ENCODE data around the gene HECTD4. TPM values are rescaled to one million over a fixed set of nuclear protein-coding genes. Genes with fewer than 3 reads are reported as not detected.

Gene HECTD4
- total RNA-seq, 2 experiments from 2014 or later: 43.2 to 44.7 TPM

DNA sequence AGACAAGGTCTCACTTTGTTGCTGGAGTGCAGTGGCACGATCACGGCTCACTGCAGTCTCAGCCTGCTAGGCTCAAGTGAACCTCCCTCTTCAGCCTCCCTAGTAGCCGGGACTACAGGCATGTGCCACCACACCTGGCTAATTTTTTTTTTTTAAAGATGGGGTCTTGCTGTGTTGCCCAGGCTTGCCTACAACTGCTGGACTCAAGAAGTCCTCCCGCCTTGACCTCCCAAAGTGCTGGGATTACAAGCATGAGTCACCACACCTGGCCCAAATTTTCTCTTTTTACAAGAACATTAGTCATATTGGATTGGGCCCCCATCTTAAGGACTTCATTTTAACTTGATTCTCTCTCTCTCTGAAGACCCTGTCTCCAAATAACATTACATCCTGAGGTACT lies 7.0 kb upstream of the HECTD4 start:
- ChIA-PET POLR2A (no interaction called here), CTCF (interaction anchor here (6.0 kb wide), 1 partner anchor 191 kb away, joined by 37 read pairs; no protein-coding TSS in a partner anchor)
- H3K36me3 Mint-ChIP-seq (ENCODE audit: low read depth): no peaks in the 10 kb centered on the region
- no peak for DNase-seq
- H3K9me3 Mint-ChIP-seq: no peaks in the 10 kb centered on the region
- H3K27ac Mint-ChIP-seq: peak overlapping the region; percentile 19
- H3K4me3 Mint-ChIP-seq: no peak overlapping the region
- peaks cover 12% of the 10 kb centered on the region for H3K27me3 Mint-ChIP-seq
- H3K4me1 Mint-ChIP-seq: peaks cover 12% of the 10 kb centered on the region

DNA sequence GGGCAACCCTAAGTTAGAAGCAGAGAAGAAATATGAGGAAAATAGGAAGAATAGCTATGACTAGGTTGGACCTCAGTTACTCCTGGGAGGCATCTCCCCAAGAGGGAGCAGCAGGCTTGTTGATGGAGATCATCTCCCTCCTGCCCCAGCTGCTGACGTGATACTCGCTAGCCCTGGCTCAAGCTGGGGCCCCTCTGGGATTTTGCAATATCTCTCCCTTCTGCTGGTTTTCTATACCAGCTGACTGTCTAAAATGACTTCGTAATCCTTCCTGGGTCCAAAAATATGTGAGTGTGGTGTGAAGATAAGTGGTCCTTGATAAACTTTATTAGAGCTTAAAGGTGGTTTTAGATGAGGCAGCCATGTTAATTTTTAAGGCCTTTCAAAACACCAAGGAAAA lies 4.5 kb upstream of the HECTD4 start:
- Mint-ChIP-seq H3K36me3 (ENCODE audit: low read depth) (no peaks in the 10 kb centered on the region), H3K4me1 (peaks cover 18% of the 10 kb centered on the region), H3K27ac (no peak overlapping the region), H3K9me3 (no peaks in the 10 kb centered on the region), H3K4me3 (no peak overlapping the region), H3K27me3 (peaks cover 12% of the 10 kb centered on the region)
- ChIA-PET CTCF (interaction anchor here (0.5 to 6.0 kb wide), 16 partner anchors 8 to 443 kb away, joined by 3 to 37 read pairs (median 3); no protein-coding TSS in a partner anchor), POLR2A (interaction anchor here (0.5 kb wide), 1 partner anchor 83 kb away, joined by 5 read pairs; no protein-coding TSS in a partner anchor)
- no peak for DNase-seq

- no peaks in the 10 kb centered on the region for H3K9me3 Mint-ChIP-seq
- no peak for DNase-seq
- peak overlapping the region; percentile 93 for H3K27ac Mint-ChIP-seq
- H3K4me3 Mint-ChIP-seq: peak overlapping the region; percentile 92
- POLR2A ChIA-PET: no interaction called here
- H3K36me3 Mint-ChIP-seq (ENCODE audit: low read depth): peaks cover 4% of the 10 kb centered on the region
- peaks cover 36% of the 10 kb centered on the region for H3K4me1 Mint-ChIP-seq
- CTCF ChIA-PET: no interaction called here
- H3K27me3 Mint-ChIP-seq: no peaks in the 10 kb centered on the region
Observed at GRCh38 chr12:112382866-112383265, 635 bp upstream of the HECTD4 start.

GRCh38 chr12:112381406-112381882 lies 787 bp downstream of the HECTD4 start:
- ChIA-PET CTCF (interaction anchor here (0.9 kb wide), 1 partner anchor 518 kb away, joined by 3 read pairs; no protein-coding TSS in a partner anchor), POLR2A (no interaction called here)
- peaks cover 4% of the 10 kb centered on the region for H3K36me3 Mint-ChIP-seq (ENCODE audit: low read depth)
- peak overlapping the region; percentile 90 for H3K27ac Mint-ChIP-seq
- no peaks in the 10 kb centered on the region for H3K27me3 Mint-ChIP-seq
- no peaks in the 10 kb centered on the region for H3K9me3 Mint-ChIP-seq
- H3K4me1 Mint-ChIP-seq: peaks cover 26% of the 10 kb centered on the region
- DNase-seq: peak; percentile 32
- peak overlapping the region; percentile 93 for H3K4me3 Mint-ChIP-seq

DNA sequence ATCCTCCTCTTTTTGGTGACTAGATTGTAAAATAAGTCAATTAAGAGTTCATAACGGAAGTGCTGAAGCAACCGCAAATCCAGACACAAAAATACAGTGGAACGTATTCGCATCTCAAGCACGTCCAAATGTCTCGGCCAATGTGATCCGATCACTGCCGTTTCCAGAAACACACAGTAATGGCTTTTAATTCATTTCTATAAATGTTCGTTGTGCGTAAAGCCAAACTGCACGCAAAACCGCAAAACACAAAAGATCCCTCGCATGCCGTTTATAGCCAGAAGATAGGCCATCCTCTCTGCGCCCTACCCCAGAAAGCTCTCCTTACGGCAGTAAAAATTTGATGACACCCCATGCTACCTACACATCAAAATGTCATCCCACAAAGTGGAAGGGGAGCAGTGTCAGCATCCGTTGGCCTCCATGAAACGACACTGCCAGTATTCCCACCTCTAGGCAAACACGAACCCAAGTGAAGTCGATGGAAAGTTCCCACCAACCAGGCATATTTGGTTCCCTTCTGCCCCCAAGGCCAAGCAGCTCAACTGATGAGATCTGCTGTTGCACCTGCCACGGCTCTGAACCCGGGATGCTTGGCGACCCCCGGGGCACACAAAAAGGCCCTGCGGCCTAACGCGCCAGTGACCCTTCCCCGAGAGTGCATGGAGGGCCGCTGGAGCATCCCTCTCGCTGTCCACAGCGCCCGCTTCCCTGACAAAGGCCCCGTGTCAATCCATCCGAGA lies 1.4 kb downstream of the HECTD4 start:
- Mint-ChIP-seq H3K9me3 (no peaks in the 10 kb centered on the region), H3K36me3 (ENCODE audit: low read depth) (peaks cover 4% of the 10 kb centered on the region)
- CTCF ChIA-PET: interaction anchor here (0.9 kb wide), 1 partner anchor 518 kb away, joined by 3 read pairs; no protein-coding TSS in a partner anchor

DNA sequence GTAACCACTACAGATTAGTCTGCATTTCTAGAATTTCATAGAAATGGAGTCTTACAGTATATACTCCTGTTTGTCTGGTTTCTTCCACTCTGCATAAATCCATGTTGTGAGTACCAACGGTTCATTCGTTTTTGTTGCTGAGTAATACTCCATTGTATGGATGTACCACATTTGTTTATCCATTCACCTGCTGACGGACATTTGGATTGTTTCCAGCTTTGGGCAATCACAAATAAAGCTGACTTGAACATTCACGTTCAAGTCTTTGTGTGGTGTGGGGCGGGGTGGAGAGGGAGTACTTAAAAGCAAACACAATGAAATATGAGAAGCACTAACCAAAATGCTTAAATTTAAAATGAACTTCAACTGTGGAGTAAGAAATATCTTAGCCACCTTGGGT lies 7.1 kb downstream of the HECTD4 start:
- H3K9me3 Mint-ChIP-seq: no peaks in the 10 kb centered on the region
- no peaks in the 10 kb centered on the region for H3K36me3 Mint-ChIP-seq (ENCODE audit: low read depth)
- H3K27me3 Mint-ChIP-seq: no peaks in the 10 kb centered on the region
- no peak for DNase-seq
- no peak overlapping the region for H3K4me3 Mint-ChIP-seq
- peaks cover 10% of the 10 kb centered on the region for H3K4me1 Mint-ChIP-seq
- no peak overlapping the region for H3K27ac Mint-ChIP-seq
- CTCF ChIA-PET: interaction anchor here (2.1 kb wide), 1 partner anchor 12 kb away, joined by 7 read pairs; no protein-coding TSS in a partner anchor
- POLR2A ChIA-PET: no interaction called here

More for the DNA sequence above, 1.4 kb downstream of the HECTD4 start:
- H3K27me3 Mint-ChIP-seq: no peaks in the 10 kb centered on the region
- peak overlapping the region; percentile 93 for H3K4me3 Mint-ChIP-seq
- H3K27ac Mint-ChIP-seq: peak overlapping the region; percentile 90
- no peak for DNase-seq
- peaks cover 24% of the 10 kb centered on the region for H3K4me1 Mint-ChIP-seq
- POLR2A ChIA-PET: no interaction called here

DNA sequence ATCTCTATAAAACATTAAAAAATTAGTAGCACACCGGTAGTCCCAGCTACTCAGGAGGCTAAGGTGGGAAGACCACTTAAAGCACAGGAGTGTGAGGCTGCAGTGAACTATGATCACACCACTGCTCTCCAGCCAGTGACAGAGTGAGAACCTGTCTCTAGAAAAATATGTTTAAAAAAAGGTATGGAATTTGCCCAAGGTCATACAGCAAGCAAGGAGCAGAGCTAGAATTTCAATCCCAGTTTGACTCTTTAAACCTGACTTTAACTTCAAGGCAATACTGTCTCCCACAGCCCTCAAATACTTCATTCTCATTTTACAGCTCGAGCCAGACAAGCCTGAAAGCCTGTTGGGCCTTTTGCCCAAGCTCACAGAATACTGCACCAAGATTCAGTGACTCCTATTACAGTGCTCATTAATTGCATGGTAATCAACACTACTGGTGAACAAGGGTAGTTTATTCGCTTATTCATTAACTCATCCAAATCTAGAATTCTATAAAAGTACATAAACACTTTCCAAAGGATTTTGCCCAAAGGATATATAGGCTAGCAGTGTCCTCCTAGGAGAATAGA lies 8.0 kb downstream of the HECTD4 start:
- Mint-ChIP-seq H3K36me3 (ENCODE audit: low read depth) (no peaks in the 10 kb centered on the region), H3K27me3 (no peaks in the 10 kb centered on the region), H3K9me3 (no peaks in the 10 kb centered on the region), H3K27ac (no peak overlapping the region), H3K4me1 (peaks cover 6% of the 10 kb centered on the region), H3K4me3 (no peak overlapping the region)
- POLR2A ChIA-PET: no interaction called here
- DNase-seq: no peak
- CTCF ChIA-PET: interaction anchor here (2.1 kb wide), 1 partner anchor 13 kb away, joined by 7 read pairs; no protein-coding TSS in a partner anchor

DNA sequence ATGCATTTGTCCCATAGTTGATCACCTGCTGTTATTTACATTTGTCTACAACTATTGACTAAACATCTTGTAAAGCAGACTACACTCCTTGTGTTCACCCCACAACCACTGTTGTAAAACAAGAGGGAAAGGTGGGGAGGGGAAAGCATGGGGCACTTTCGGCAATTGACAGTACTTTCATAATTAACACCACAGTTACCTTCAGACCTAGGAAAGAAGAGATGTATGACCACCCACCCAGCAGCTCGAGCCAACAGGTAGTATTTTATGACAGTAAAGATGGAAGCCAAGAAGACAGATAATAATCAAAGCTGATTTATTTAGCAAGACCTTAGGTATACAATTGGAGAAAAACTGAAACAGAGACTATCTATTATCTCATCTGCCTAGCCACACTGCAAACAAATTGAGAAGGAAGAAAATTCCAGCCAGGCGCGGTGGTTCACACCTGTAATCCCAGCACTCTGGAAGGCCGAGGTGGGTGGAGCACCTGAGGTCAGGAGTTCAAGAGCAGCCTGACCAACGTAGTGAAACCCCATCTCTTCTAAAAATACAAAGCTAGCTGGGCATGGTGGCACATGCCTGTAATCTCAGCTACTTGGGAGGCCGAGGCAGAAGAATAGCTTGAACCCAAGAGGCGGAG lies 11.2 kb downstream of the HECTD4 start:
- no peaks in the 10 kb centered on the region for H3K36me3 Mint-ChIP-seq (ENCODE audit: low read depth)
- H3K4me1 Mint-ChIP-seq: peaks cover 5% of the 10 kb centered on the region
- ChIA-PET POLR2A (no interaction called here), CTCF (no interaction called here)
- H3K27me3 Mint-ChIP-seq: no peaks in the 10 kb centered on the region
- DNase-seq: no peak
- H3K9me3 Mint-ChIP-seq: no peaks in the 10 kb centered on the region
- no peak overlapping the region for H3K27ac Mint-ChIP-seq
- no peak overlapping the region for H3K4me3 Mint-ChIP-seq

- Mint-ChIP-seq H3K27ac (no peak overlapping the region), H3K36me3 (ENCODE audit: low read depth) (no peaks in the 10 kb centered on the region), H3K9me3 (no peaks in the 10 kb centered on the region), H3K4me1 (peaks cover 7% of the 10 kb centered on the region), H3K4me3 (no peak overlapping the region), H3K27me3 (no peaks in the 10 kb centered on the region)
- no peak for DNase-seq
- POLR2A ChIA-PET: no interaction called here
- CTCF ChIA-PET: interaction anchor here (0.6 kb wide), 1 partner anchor 9 kb away, joined by 3 read pairs; no protein-coding TSS in a partner anchor
Observed at GRCh38 chr12:112370199-112370598, 12.0 kb downstream of the HECTD4 start.

DNA sequence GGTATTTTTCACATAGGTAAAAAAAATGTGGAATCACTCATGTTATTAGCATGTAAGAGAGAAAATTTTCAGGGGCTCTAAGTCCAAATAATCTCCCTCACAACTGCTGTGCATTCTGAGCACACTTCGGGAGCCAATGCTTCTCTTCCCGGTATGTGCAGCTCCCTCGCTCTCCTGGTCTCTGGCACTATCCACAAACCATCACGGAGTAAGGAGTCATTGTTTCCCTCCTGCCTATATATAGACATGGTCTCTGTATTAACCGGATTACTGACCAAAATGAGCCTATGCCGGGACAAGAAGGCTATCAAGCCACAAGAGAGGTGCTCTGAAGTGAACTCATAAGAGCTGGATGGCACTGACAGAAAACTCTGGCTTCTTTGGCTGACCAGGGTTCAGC lies 13.4 kb downstream of the HECTD4 start:
- CTCF ChIA-PET: no interaction called here
- Mint-ChIP-seq H3K27ac (no peak overlapping the region), H3K9me3 (no peaks in the 10 kb centered on the region), H3K4me1 (peaks cover 7% of the 10 kb centered on the region), H3K4me3 (no peak overlapping the region), H3K27me3 (no peaks in the 10 kb centered on the region), H3K36me3 (ENCODE audit: low read depth) (no peaks in the 10 kb centered on the region)
- POLR2A ChIA-PET: no interaction called here
- no peak for DNase-seq

DNA sequence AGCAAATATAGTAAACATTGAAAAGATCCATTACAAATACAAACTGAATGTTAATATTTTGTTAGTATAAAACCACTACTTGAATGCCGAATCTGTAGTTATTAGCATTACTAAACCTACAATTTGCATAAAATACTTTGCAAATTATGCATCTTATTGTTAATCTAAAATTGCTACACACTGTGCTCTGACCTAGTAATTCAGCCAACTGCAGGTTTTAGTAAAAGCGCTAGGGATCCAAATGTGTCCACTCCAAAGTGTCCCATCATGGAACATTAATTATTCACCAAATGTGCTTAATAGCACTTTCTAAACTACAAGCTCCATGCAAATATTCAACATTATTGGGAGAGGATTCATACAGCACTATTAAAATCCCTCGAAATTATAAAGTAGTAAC lies 14.3 kb downstream of the HECTD4 start:
- no peak for DNase-seq
- Mint-ChIP-seq H3K36me3 (ENCODE audit: low read depth) (no peaks in the 10 kb centered on the region), H3K9me3 (no peaks in the 10 kb centered on the region), H3K27ac (no peak overlapping the region), H3K27me3 (no peaks in the 10 kb centered on the region), H3K4me1 (peaks cover 7% of the 10 kb centered on the region), H3K4me3 (no peak overlapping the region)
- CTCF ChIA-PET: no interaction called here
- POLR2A ChIA-PET: no interaction called here

- DNase-seq: no peak
- no peaks in the 10 kb centered on the region for H3K27me3 Mint-ChIP-seq
- H3K9me3 Mint-ChIP-seq: no peaks in the 10 kb centered on the region
- H3K4me1 Mint-ChIP-seq: peaks cover 2% of the 10 kb centered on the region
- H3K27ac Mint-ChIP-seq: no peak overlapping the region
- ChIA-PET POLR2A (no interaction called here), CTCF (interaction anchor here (0.6 kb wide), 1 partner anchor 67 kb away, joined by 3 read pairs; no protein-coding TSS in a partner anchor)
- no peaks in the 10 kb centered on the region for H3K36me3 Mint-ChIP-seq (ENCODE audit: low read depth)
- no peak overlapping the region for H3K4me3 Mint-ChIP-seq
Observed at GRCh38 chr12:112362310-112362709, 19.9 kb downstream of the HECTD4 start.

- H3K9me3 Mint-ChIP-seq: no peaks in the 10 kb centered on the region
- no peak overlapping the region for H3K4me3 Mint-ChIP-seq
- CTCF ChIA-PET: interaction anchor here (0.6 kb wide), 1 partner anchor 9 kb away, joined by 3 read pairs; no protein-coding TSS in a partner anchor
- H3K4me1 Mint-ChIP-seq: peaks cover 2% of the 10 kb centered on the region
- H3K36me3 Mint-ChIP-seq (ENCODE audit: low read depth): no peaks in the 10 kb centered on the region
- H3K27me3 Mint-ChIP-seq: no peaks in the 10 kb centered on the region
- H3K27ac Mint-ChIP-seq: no peak overlapping the region
- DNase-seq: no peak
- POLR2A ChIA-PET: no interaction called here
Observed at GRCh38 chr12:112361271-112361670, 21.0 kb downstream of the HECTD4 start.
